GM23248 (cell line): ENCODE measurements around the gene ASS1.

ENCODE experiments used
- EZH2 ChIP-seq: fragments of 200-600 bp; sonication (generic); IDR thresholded peaks from 2 replicates; pipeline ENCODE4 v1.6.1; 2018; ENCODE audit warnings: antibody characterized with exemption, mild to moderate bottlenecking; ENCODE audit not compliant: insufficient read depth, poor library complexity, severe bottlenecking
- EZH2phosphoT487 ChIP-seq: fragments of 200-600 bp; sonication (generic); IDR thresholded peaks from 2 replicates; pipeline ENCODE4 v1.6.1; 2018; ENCODE audit warnings: antibody characterized with exemption, moderate library complexity, mild to moderate bottlenecking, low read depth; ENCODE audit not compliant: insufficient read depth

DNA sequence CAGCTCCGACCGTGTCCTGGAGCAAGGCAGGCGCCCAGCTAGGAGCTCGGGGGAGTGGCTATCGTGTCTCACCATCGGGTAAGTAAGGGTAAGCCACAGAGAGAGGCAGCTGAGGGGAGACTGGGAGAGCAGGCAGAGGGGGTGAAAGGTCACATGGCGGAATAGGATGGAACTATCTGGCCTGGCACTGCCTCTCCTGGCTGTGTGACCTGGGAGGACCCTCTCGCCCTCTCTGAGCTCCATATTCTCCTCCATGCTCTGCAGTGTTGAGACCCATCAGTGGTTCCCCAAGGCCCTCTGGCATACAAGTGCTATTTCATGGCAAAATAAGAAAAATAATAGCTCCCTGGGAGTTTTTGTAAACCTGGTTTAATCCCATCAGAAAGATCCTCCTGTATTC, 43.9 kb upstream of the ASS1 start:
- no peak for TF ChIP-seq EZH2phosphoT487
- no peak for TF ChIP-seq EZH2
